GM12873 (cell line): Measurements from ENCODE around the gene MRPL49.

Source experiments
- CTCF ChIP-seq: IDR thresholded peaks from 2 replicates; pipeline ENCODE4 v1.5.1; 2012; ENCODE audit warnings: low read depth, mild to moderate bottlenecking, moderate library complexity, low read length, control low read depth; ENCODE audit not compliant: insufficient read depth; ENCODE audit errors: missing control alignments

Gene MRPL49

GRCh38 chr11:65103476-65103875, 18.6 kb upstream of the MRPL49 start:
- TF ChIP-seq CTCF, result no peak

- TF ChIP-seq CTCF, result no peak
These were observed 17.5 kb upstream of the MRPL49 start for GRCh38 chr11:65104628-65105027.

- no peak for TF ChIP-seq CTCF
These were observed 15.0 kb upstream of the MRPL49 start for GRCh38 chr11:65107078-65107477.

GRCh38 chr11:65107751-65108468, 14.2 kb upstream of the MRPL49 start:
- no peak for TF ChIP-seq CTCF

GRCh38 chr11:65108469-65109123, 13.5 kb upstream of the MRPL49 start:
- no peak for TF ChIP-seq CTCF

- no peak for TF ChIP-seq CTCF
These were observed 12.6 kb upstream of the MRPL49 start for GRCh38 chr11:65109231-65110198.
